DMS153 treated with DMSO at 0.1 percent for 48 hours (cell line): ENCODE measurements around the gene CLCN4.
A peak's percentile ranks its signal among the peaks of the same experiment; 100 is the strongest.

ENCODE experiments used
- DNase-seq: peaks from one replicate; lab custom pipeline; 2025; ENCODE audit not compliant: unreplicated experiment; lab: John Stamatoyannopoulos, UW

CLCN4 gene

DNA sequence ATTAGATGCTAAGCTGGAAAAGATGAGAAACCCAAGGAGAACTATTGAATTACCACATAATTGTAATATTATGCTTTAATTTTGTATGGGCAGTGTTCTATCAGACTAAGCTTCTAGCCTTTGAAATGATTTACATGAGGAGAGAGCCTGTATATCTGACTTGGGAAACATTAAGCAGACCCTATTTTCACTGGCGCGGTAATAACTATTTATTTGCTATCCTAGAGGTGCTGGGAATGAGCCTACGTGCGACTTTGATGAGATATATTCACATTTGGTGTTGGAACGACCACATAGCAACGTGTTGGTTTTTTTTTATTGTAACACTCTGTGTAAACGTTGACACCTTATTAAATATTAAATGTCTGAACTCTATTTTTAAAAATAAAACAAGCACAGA lies 80.5 kb downstream of the CLCN4 start:
- no peak for DNase-seq

DNA sequence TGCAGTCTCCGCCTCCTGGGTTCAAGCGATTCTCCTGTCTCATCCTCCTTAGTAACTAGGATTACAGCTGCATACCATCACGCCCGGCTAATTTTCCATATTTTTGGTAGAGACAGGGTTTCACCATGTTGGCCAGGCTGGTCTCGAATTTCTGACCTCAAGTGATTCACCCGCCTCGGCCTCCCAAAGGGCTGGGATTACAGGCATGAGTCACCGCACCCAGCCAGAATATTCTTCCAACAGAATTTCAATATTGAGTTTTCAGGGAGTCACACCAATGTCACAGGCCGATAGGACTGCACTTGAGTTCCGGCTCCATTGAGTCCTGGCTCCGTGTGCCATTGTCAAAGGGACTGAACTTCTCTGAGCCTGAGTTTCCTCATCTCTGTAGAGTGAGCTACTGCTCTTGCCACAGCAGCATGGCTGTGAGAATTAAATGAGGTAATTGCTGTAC lies 82.9 kb downstream of the CLCN4 start:
- no peak for DNase-seq

DNA sequence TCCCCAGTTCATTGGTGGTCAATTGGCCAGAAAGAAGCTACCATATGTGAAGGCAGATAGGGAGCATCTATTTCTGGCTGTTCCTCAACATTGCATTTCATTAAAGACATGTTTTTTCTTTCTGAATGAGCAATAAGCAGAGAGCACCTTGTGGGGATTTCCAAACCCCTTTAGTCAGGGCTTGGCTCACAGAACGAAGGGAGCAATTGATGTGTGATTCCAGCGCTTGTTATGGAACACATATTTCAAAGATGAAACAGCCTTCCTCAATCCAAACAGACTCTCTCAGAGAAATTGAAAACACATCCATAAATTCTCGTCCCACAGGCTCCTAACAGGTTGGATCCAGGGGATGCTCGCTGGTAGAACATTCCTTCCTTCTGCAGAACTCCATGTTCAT lies 84.1 kb downstream of the CLCN4 start:
- DNase-seq: no peak

DNA sequence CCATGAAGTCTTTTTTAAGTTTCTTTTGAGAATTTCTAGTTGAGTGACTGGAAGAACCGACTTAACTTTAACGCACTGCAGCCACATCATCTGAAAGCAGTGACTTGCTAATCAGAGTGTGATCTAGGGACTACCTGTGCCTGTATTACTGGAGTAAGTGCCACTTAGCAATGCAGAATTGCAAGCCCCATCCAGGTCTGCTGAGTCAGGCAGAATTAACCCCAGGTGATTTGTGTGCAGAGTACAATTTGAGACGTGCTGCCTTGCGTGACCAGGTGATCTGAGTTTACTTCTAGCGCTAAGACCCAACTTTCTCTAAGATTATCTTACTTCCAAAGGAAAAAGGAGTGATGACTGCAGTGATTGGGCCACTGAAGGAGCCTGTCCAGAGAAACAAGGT lies 85.3 kb downstream of the CLCN4 start:
- no peak for DNase-seq

DNA sequence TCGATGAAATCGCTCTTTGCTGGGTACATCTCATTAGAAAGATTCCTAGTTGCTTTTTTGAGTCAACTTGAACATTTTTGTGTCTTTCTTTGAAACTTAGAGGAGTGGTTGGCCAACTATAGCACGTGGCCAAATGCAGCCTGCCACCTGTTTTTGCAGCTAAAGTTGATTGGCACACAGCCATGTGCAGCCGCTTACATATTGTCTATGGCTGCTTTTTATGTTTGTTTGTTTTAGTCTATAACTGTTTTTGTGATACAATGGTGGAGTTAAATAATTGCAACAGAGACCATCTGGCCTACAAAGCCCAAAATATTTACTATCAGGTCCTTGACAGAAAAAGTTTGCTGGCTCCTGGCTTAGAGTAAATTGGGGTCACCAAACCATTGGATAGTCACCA lies 86.3 kb downstream of the CLCN4 start:
- peak; percentile 11 for DNase-seq

DNA sequence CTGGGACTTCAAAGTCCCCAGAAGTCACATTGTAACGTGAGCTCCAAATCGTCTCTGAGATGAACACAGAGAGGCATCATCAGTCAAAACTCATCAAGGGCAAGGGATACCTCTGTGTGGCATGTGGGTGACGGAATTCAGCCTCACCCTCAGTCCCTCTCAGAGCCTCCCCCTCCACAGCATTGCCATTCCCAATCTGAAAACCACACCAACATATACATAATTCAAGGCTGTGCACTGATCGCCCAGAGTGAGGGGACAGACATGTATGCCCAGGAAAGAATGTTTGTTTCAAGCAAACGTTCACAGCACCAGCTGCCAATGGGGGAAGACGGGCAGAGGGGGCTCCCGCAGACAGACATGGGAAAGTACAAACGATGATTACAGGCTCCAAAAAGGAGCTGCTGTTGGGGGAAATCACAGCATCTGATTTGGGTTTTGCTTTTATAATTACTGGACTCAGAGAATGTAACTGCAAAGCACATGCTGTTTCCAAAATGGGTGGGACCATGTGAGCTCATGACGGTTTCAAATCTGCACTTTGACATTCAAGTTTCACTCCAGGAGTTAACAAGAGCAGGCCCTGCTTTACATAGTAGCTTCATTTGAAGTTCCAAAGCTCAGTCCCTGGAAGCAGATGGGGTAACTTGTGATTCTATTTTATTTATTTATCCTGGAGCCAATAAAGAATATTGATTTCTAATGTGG lies 88.3 kb downstream of the CLCN4 start:
- no peak for DNase-seq

DNA sequence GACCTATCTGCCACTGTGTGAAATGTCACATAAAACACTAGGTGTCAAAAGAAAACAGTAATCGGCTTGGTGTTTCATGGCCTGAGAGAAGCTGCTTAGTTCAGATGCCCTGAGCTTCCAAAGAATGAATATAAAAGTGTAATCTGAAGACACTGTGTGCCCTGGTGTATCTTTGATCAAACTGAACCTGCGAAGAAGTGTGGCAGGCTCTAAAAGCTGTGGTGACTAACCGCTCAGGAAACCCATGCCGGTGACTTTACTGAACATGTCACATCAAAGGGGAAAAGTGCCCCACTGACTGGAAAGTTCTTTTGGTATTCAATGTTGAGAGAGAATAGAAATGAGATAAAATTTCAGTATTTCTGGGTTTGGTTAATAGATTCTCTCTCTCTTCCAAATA lies 89.1 kb downstream of the CLCN4 start:
- DNase-seq: no peak

DNA sequence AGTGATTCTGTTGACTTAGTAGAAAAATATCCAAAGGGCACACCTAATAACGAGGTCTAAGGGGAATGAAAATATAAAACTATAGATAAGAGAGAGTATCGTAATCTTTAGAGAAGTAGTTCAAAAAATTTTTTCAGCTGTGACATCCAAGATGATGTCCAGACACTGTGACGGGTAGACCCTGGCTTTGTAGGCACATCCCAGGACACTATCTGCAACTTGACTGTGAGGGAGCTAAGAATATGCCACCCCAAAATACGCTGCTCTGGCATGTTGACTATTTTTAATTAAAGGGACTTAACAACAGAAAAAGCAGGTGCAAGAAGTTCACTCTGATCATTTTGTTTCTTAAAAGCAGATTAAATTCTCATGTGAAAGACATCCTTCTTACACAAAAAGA lies 89.5 kb downstream of the CLCN4 start:
- DNase-seq: no peak

DNA sequence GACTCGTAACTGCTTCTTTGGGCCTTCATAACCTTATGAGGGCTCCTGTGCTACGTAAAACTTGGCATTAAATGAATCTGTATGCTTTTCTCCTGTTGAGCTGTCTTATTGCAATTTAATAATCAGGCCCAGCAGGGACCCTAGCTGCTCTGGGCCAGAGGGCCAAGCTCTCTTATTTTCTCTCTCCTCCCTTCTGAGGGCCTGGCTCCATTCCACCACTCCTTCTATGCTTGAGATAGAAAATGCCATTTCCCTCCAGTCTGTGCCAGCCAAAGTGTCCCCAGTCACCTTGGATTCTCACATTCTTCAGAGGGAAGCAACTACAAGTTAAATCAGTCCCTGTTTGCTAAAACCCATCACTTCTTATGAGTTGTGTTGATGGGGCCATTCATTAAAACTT lies 90.1 kb downstream of the CLCN4 start:
- no peak for DNase-seq

DNA sequence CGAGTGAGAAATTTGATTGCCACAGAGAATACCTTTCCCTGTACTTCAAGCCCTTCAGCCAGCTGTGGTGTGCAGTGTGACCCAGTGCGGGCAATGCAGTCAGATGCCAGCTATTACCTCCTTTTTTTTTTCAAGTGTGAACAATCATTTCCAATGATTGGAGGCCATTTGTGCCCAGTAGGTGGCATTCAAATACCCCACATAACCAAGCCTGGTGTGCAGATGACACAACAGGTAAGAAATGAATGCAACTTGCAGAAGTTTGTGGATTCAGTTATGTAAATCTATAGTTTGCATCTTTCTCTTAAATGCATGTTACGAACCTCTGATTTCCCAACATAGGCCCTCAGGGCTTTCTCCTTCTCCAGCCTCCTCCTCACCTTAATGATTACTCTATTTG lies 98.0 kb downstream of the CLCN4 start:
- DNase-seq: no peak

DNA sequence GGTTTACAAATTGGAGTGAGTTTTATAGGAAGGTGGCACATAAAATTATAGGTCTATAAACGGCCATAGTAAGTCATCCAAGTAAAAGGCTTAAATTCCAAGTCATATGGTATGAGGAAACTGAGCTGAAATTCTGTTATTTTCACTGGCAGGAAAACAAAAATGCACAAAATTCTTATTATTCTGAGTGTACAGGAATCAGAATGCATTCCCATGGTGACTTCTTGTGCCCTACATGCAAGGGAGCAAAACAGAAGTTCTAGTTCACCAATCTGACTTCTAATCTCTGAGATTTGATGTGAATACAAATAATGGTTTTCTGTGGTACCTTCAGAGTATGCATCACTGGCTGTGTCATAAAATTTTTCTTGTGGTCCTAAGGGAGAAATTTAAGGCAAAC lies 102.9 kb downstream of the CLCN4 start:
- DNase-seq: no peak

DNA sequence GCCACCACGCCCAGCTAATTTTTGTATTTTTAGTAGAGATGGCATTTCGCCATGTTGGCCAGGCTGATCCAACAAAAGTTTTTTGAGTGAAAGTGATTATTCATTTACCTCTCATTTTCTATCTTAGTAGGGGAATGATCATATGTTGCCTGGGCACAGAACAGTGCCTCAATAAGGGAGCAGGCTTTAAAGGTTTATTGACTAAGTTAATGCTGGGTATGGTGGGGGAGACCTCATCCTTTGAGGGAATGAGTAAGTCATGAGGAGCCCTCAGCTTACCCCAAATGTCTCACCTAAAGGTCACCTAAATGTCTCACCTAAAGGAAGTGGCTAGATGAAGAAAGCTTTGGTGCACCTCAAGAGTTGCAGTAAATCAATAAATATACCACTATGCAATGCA lies 109.0 kb downstream of the CLCN4 start:
- DNase-seq: no peak

DNA sequence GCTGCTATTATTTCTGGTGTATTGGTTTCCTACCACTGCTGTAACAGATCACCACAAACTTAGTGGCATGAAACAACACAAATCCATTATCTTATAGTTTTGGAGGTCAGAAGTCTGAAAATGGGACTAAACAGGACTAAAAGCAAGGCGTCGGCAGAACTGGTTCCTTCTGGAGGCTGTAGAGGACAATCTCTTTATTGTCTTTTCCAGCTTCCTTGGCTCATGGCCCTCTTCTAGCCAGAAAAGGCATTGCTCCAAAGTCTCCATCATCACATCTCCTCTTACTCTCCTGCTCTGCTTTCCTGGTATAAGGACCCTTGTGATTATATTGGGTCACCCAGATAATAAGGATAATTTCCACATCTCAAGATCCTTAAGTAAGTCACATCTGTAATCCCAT lies 121.9 kb downstream of the CLCN4 start:
- DNase-seq: no peak

DNA sequence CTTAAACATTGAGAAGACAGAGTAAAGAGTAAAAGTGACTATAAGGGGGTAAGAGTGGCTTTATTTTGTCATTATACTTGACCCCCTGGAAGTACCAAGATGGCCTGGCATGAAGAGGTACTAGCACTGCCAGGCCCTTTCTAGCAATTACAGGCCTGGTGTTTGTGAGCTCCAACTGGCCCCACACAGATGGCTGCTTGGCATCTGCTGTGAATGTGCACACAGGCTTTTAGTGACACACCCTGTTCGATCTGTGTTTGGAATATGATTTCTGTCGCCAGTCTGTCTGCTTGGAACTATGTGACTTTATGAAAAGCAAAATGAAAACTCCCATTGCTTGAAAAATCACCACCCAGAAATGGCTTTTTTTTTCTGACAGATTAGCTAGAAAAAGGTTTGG lies 123.3 kb downstream of the CLCN4 start:
- DNase-seq: no peak

DNA sequence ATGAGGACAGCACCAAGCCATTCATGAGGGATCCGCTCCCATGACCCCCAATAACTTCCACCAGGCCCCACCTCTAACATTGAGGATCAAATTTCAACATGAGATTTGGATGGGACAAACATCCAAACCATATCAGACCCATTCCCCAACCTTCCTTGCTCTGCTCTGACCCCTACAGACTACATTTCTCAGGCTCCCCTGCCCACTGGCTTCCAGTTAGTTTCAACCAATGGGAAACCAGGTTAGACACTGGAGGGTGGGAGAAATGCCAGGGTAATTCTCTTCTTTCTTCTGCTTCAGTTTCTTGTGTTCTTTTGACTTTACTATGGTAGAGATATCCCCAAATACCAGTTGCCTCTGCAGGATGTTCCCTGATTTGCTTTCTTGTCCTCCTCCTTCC lies 125.7 kb downstream of the CLCN4 start:
- no peak for DNase-seq

DNA sequence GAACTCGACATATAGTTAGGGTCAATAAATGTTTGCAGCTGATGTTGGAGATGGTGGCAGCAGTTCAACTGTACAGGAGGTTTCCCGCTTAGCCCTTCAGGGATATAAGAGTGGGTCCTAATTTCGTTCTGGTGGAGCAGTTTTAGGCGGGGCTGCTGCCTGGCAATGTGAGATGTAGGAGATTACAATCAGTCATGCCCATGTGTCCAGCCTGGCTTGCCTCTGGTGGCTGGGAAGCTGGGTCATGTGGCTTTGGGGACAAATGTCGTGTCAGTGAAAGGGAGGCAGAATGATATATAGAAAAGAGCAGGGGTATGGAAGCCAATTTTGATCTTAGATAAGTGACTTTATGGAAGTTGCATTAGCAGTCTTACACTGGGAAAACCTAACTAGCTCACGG lies 129.4 kb downstream of the CLCN4 start:
- DNase-seq: no peak
